ELF-1 (cell line): ENCODE measurements around the gene C11orf24.

Experiments used
- DNase-seq: peaks from one replicate; pipeline ENCODE4 v3.0.0-alpha.2; 2016; ENCODE audit warnings: low read depth, low spot score

Gene C11orf24

DNA sequence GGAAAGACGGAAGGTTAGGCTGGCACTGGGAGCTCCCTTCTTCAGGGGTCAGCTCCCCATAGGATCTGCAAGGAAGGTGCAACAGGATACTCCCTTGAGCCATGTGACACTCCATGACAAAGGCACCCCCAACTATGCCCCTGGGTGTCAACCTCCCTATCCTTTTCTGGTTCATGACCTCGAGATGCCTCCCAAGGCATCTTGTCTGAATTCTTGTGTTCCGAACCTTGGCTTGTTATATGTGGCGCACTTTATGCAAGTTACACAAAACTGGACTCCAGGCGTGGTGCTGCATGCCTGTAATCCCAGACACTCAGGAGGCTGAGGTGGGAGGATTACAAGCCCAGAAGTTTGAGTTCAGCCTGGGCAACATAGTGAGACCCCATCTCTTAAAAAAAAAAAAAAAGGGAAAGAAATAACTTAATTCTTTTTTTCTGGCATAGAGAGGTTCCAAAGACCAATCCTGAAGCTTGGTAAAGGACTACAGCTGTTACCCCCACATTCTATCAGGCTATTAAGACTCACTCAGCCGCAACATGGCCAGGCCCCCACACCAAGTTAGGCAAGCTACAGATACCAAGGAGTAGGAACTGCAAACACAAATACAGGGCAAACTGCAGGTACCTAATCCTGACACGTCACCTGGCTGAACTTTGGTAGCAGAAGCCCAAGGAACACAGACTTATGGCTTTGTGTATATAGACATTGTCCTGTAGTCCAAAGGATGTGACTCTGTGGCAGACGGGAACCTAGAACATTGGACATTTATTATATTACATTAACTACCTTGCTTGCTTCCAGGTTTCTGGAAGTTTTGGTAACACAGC lies 1.4 kb downstream of the C11orf24 start:
- DNase-seq, result no peak

DNA sequence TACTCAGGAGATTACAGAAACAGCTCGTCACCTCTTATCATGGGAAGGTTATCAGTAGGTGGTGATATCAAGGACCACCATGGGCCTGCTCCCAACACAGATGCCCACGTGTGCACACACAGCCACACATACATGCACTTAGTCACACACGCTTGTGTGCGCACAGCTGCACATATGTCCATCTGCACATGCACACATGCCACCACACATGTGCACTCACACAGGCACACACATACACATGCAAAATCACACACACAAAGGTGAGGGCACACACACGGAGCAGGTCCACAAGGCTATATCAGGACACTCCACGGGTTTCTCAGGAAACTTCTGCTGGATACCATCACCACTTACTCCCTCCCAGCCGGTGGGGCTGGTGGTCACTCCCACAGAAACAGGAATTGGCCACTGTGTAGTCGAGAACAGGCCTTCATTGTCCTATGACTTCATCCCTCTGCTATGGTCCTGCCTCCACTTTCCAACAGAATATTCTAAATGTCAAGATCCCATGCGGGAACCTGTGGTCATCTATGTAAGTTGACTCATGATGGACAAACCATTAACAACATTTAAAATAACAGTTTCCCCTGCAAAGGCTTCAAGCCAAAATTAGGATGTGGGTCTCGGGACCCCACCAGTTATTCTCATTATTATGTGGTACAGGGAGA lies 2.2 kb downstream of the C11orf24 start:
- no peak for DNase-seq

DNA sequence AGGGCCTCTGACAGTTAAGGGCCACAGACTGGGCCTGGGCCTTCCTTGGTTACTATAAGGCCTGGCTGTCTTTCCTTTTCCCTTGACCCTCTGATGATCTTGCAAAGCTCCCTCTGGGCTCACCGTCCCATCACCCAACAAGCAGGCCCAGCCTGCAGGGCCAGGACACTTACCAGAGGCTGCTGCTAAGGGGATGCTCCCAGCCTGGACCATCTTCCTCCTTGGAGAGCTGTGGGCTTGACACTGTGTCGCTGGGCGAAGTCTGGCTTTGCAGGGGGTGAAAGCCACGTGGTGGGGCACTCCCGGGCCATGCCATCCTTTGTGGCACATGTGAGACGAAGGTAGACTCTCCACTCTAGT lies 3.9 kb downstream of the C11orf24 start:
- no peak for DNase-seq

DNA sequence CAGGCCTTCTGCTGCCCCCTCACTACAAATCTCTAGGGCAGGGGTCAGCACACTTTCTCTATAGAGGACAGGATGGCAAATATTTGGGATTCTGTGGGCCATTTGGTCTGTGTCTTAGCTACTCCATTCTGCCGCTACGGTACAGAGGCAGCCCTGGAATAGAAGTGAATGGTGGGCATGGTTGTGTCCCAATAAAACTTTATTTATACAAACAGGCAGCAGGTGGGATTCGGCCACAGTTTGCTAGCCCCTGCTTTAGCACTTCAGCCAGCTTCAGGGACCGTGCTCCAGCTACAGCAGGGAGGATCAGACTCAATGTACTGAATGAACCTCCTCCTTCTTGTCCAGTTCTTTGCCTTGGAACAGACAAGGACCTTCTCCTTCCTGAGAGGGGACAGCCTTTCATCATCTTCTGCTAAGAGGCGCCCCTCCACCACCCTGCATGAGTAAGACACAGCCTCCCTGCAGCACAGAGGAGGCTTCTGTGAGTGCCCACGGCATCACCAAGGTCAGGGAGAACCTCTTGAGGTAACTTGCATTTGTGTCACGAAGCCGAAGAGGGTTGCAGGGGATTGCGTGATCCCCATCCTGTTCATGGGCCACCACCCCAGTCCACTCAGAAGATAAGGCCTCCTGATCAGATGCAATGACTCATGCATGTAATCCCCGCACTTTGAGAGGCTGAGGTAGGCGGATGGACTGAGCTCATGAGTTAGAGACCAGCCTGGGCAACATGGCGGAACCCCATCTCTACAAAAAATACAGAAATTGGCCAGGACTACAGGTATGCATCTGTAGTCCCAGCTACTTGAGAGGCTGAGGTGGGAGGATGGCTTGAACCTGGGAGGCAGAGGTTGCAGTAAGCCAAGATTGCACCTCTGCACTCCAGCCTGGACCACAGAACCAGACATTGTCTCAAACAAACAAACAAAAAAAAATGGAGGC lies 4.6 kb downstream of the C11orf24 start:
- no peak for DNase-seq

DNA sequence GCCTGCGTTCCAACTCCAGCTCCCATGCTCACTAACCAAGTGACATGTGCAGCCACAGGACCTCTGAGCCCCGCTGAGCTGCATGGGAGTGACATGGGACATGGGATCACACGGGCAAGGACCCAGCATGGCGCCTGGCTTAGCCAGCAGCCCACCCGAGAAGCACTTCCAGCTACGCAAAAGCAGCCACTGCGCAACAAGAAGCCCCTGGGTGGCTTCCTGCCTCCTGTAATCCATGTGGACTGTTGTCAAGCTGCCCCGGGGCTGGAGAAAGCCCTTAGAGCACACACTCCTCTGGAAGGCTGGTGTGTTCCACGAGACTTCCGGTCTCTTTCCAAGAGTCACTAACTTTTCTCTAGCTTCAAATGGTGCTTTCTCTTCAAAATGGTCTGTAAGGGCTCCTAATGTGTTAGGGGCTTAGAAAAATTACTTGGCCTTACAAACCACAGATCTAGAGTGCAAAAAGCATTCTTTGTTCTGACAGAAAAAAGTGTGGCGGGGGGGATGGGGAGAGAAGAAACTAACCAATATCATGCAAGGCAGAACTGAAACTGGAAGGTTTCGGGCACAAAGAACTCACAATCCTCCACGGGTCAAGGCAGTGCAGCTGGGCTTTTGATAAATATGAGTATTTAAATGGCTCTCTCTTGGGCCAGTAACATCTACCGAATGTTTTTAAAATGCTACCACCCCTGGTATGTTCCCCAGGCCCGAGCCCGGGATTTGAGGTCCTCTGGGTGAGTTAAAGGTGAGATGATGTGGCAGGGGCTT lies 5.5 kb downstream of the C11orf24 start:
- no peak for DNase-seq

DNA sequence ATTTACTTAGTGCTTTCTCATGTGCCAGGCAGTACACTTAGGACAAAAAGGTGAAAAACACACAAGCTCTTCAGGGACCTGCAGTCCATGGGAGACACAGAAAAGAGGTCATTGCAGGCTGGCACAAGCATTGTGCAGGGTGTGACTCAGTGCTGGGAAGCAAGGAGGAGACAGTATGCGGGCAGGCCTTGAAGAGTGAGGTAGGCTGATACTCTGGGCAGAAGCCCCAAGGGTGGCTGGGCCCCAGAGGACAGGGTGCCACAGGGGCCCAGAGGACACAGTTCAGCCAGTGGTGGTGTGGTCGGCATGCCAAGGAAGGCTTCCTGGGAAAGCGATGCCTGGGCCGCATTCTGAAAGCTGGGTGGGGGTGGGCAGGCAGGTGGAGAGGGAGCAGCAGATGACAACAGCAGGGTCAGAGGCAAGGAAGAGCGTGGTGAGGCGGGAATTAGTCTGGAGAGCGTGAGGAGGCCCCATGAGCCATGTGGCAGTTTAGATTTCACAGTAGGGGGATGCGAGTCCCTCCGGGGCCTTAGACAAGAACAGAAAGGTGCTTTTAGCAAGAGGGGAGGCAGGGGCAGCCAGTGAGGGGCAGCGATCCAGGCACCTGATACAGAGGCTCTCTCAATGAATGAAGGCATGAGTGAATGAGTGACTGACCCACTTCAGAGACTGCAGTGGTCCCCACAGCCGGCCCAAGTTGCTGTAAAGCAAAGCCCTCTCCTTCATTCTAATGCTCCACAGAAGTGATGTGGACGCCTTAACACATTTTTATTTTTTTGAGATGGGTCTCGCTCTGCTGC lies 6.8 kb downstream of the C11orf24 start:
- DNase-seq, result no peak

DNA sequence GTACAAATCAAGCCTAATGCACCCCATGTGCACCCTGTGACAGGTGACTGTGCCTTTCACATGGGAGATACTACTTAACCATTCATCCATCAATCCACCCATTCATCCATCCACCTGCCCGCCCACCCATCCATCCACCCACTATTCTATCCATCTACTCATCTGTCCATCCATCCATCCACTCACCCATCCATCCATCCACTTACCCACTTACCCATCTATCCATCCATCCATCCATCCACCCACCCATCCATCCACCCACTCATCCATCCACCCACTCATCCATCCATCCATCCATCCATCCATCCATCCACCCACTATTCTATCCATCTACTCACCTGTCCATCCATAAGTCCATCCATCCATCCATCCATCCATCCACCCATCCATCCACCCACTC lies 7.5 kb downstream of the C11orf24 start:
- DNase-seq, result no peak

DNA sequence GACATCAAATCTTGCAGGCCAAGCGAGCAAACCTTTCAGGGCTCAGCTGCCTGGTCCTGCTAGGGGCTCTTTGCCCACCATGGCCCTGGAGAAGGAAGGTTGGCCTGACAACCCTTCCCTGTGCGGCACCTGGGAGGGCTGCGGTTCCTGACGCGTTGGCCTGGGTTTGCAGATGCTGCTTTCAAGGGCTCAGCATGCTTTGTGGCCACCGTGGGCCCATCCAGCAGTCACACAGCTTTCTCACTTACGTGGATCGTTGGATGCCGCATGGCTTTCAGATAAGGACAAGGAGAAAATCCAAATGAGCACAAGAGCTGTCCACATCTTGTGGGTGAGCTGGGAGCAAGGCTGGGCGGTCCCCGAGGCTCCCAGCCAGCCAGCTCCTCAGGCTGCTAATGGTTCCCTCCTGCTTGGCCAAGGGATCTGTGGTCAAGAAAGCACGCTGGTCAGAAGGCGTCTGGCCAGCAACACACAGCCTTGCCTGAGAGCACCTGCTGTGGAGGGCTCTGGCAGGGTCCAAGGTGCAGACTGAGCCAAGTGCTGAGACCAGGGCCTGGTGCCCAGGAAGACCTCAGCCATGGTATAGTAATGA lies 8.2 kb downstream of the C11orf24 start:
- no peak for DNase-seq

DNA sequence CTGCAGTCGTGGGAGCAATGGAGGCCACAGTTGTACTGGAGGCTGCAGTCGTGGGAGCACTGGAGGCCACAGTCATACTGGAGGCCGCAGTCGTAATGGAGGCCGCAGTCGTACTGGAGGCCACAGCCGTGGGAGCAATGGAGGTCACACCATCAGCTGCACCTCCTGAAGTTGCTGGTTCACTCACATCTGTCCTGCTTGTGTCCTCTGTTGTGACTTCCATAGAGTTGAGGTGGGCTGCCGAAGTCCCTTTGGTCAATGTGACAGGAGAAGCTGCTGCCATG lies 9.3 kb downstream of the C11orf24 start:
- no peak for DNase-seq

DNA sequence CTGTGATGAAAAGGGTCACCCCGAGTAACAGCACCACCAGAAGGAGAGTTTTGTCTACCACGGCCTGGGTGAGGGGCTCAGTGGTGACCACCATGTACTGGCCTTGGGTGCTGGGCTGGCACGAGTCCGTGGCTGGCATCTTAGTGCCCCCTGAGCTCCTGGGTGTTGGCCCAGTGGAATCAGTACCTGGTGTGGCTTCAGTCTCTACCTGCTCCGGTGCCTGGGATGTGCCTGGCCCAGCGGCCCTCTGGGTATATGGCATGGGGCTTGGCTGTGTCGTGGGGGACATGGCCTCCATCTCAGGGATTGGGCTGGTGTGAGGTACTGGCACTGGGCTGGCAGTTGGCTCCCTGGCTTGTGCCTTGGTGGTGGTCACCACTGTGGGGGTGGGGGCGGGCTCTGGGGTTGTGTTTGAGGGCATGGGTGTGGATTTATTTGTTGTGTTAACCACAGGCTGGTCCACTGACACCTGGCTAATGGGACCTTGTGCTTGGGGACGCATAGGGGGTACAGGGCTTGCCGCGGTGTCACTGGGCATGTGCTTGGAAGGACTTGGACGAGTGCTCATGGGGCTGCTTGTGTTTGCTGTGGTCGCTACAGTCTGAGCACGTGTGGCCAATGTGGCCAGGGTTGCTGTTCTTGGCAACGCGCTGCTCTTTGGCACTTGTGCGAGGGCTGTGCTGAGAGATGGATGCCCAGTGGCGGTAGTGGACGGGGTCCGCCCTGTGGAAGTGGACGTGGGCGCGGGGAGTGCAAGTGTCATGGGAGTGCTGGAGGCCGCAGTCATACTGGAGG lies 9.8 kb downstream of the C11orf24 start:
- DNase-seq, result no peak

DNA sequence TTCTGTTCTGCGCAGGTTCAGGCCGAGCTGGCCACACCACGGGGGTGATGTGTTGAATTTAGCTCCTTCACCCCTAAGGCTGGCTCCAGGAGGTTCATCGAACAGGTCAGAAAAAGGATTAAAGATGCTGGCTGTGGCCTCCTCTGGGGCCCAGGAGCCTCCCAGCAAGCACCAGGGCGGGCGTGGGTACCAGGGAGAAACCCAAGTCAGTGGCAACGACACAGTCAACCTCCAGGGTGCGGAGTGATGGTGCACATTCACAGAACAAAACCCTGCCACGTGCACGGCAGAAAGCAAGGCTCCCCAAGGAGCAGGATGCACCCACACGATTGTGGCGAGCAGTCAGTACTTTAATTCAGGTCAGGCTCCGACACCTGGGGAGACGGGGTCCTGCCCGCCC lies 10.8 kb downstream of the C11orf24 start:
- no peak for DNase-seq

DNA sequence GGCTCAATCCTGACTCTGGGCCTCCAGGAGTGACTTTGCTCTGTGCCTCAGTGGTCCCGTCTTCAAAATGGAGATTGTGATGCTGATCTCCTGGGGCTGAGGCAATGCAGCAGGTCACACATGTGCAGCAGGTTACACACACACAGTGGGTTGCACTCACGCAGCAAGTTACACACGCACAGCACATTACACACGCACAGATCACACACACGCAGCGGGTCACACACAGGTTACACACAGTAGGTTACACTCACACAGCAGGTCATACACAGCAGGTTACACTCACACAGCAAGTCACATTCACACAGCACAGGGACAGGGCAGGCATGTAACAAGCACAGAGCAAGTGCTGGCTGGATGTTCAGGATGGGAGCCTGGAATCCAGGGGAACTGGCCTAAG lies 11.3 kb downstream of the C11orf24 start:
- DNase-seq, result no peak

DNA sequence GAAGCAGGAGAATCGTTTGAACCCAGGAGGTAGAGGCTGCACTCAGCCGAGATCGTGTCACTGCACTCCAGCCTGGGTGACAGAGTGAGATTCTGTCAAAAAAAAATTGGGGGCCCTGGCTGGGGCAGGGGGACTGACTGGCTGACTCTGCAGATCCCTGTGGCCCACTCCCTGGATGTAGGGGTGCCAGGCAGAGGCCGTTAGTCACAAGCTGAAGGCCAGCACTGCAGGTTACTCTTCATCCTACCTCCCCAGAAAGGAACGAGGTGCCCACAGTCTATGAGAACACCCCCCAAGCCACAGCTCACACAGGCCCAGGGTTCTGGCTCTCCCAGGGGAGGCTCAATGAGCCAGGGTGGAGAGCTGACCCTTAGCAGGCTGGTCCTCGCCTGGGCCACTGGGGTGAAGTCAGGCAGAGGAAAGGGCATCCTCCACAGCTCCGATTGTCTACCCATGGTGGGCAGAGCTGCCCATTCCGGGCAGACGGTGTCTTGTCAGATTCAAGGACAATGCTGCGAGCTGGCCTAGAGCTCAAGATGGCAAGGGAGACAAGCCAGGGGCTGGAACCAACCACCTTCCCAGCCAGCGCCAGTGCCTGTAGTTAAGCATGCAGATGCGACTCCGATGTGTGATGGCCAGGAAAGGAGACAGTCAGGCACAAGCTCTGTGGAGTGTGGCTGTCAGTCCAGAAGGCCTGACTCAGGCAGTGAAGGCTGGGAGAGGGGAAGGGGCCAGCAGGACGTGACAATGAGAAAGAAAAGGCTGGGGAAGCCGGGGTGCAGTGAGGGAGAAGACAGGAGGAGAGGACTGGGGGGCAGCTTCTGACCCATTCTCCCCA lies 12.4 kb downstream of the C11orf24 start:
- no peak for DNase-seq

DNA sequence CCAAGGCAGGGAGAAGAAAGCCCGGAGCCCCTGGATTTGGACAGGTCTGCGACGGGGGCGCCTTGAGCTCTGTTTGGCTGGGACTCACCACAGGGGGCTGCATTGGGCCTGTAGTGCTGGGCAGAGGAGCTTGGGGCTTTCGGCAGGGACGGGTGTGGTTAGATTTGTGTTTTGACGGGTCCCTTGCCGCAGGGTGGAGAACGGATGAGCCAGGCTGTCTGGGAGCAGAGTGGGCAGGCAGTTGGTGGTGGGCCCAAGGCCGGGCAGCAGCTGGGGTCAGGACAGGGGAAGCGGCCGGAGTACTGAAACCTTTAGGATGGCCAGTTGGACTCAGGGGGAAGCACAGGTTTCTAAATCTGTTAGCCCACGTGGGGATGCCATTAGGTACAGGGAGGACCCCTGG lies 13.4 kb downstream of the C11orf24 start:
- no peak for DNase-seq

DNA sequence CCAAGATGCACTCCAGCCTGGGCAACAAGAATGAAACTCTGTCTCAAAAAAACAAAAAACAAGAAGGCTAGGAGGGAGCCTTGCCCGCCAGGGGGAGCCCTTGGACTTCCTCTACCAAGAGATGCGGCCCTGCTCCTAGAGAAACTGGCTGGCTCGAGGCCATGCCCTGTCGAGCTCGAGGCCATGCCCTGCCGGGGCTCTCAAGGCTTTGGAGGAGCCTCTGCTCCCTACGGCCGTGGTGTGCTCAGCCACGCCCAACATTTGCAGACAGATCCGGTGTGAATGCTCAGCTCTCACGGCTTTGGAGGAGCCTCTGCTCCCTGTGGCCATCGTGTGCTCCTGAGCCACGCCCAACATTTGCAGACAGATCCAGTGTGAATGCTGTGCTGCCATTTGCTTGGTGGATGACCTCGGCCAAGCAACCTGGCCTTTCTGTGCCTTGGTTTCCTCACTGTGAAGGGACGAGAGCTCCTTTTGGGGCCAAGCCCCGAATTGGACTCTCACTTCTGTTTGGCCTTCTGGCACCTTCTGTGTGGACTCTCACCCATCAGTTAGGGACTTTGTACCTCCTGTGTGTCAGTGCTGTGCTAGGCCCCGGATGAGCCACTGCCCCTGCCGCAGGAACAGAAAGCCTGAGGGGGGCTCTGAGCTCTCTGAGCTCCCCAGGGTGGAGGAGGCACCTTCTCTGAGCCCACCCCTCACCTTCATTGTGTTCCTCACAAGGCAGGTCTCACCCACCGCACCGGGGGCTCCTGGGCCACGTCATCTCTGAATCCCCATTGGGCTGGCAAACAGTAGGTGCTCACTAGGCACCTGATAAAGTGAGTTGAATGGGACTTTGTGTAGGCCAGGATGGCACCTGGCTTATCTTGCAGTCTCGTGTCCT lies 14.1 kb downstream of the C11orf24 start:
- DNase-seq, result peak; percentile 98

DNA sequence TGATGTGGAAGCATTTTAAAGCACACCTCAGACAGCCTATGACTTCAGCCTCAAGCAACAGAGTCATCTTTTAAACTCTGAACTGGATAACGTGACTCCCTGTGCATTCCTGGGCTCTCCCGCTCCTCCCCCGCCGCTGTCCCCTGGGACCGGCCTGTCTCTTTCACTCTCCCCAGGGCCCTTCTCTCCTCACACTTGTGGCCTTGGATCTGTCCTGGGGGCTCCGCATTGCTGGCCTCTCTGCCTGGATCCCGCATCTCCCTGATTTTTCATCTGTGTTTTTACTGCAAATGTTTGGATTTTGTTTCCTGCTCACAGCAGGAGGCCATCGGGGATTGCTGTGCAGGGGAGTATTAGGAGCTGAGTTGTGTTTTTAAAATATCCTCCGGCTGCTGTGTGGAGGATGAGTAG lies 15.4 kb downstream of the C11orf24 start:
- peak; percentile 56 for DNase-seq

DNA sequence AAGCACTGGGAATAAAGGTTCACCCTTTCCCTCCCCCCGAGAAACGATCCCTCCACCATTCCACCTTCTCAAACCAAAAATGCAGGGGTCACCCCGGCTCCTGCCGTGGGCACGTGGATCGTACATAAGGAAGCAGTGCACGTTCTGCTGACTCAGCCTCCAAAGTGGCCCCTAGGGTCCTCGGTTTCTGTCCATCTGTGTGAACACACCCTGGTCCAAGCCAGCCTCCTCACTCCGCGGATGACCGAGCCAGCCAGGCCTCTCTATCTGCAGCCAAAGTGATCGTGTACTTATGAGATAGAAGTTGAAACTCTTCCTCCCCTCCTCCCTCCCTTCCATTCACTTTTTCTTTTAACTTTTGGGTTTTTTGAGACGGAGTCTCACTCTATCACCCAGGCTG lies 16.2 kb downstream of the C11orf24 start:
- no peak for DNase-seq

DNA sequence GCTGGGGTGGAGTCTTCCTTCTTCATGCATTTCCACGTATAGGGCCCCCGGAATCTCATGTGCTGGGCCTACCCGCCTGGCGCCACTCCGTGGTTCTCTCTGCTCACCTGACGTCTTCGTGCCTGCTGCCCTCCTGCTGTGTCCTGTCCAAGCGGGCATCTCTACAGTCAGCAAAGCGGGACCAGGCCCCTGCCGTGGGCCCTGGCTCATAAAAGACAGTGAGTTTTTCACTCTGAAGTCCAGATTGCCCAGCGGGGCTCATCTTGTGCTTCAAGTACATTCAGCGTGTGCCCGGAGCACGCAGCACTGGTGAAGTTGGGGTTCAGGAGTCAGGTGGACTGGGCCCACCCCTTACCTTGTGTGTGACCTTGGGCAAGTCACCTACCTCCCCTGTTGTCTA lies 17.4 kb downstream of the C11orf24 start:
- no peak for DNase-seq
